GM23248 (cell line): ENCODE measurements around the gene FBXO8.

Source experiments
- EZH2 ChIP-seq: fragments of 200-600 bp; sonication (generic); IDR thresholded peaks from 2 replicates; pipeline ENCODE4 v1.6.1; 2018; ENCODE audit warnings: antibody characterized with exemption, mild to moderate bottlenecking; ENCODE audit not compliant: insufficient read depth, poor library complexity, severe bottlenecking
- EZH2phosphoT487 ChIP-seq: fragments of 200-600 bp; sonication (generic); IDR thresholded peaks from 2 replicates; pipeline ENCODE4 v1.6.1; 2018; ENCODE audit warnings: antibody characterized with exemption, moderate library complexity, mild to moderate bottlenecking, low read depth; ENCODE audit not compliant: insufficient read depth

DNA sequence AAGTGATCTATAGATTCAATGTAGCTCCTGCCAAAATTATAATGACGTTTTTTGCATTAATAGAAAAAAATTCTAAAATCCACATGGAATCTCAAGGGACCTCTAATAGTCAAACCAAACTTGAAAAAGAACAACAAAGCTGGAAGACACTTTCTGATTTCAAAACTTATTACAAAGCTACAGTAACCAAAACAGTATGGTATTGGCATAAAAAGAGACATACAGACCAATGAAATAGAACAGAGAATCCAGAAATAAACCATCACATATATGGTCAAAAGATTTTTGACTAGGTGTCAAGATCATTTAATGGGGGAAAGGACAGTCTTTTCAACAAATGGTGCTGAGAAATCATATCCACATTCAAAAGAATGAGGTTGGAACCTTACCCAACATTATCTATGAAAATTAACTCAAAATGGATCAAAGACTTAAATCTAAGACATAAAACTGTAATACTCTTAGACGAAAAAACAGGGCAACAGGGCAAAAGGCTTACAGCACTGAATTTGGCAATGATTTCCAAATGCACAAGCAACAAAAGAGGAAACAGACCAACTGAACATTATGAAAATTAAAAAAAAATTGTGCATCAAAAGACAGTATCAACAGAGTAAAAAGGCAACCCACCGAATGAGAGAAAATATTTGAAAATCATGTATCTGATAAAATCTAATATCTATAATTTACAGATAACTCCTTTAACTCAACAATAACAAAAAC, 3.9 kb downstream of the FBXO8 start:
- TF ChIP-seq EZH2phosphoT487 (no peak), EZH2 (no peak)
